SIG-M5 treated with dmso at 0.1 percent for 504 hours (cell line): ENCODE measurements around the gene MLLT11.
"Not testable (repeated sequence)": the region's sequence is repeated elsewhere in the genome, so short reads cannot be mapped to it uniquely, and the experiment has no call there.

Experiments
- DNase-seq: peaks from one replicate; lab custom pipeline; 2025; ENCODE audit not compliant: unreplicated experiment; lab: John Stamatoyannopoulos, UW

Gene MLLT11

DNA sequence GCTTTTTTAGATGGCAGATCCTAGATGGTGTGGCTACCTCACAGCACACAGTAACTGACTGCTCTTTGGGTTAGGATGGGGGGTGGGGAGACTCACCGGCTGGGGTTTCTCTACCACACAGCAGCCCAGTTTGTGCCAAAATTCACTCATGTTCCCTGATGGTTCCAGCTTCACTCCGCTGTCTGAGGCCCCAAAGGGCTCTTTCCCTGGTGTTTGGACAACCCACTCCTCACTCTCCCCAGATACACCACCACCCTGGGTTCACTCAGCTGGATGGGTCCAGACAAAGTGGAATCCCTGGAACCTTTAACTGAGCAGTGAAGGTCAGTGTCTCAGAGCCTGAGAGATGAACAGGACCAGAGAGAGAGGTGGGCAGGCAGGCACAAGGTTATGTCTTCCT is 4.6 kb upstream of the MLLT11 start:
- no peak for DNase-seq

DNA sequence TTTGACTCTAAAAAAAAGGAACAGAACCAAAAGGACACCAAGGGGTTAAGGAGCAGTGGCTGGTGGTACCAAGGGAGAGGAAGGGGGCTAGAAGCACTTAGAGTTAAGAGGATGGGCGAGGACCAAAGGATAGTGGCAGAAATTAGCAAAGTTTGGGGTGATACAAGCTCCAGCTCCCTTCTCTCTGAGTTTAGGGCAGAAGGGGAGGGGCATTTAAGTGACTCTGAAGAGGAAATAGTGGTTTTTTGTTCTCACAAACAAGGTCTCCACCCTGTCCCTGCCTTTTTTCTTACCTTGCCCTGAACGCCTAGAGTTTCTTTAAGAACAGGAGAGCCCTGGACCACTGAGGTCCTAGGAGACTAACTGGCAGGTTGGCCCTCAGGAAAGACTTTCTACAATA is 4.0 kb upstream of the MLLT11 start:
- peak; percentile 58 for DNase-seq

DNA sequence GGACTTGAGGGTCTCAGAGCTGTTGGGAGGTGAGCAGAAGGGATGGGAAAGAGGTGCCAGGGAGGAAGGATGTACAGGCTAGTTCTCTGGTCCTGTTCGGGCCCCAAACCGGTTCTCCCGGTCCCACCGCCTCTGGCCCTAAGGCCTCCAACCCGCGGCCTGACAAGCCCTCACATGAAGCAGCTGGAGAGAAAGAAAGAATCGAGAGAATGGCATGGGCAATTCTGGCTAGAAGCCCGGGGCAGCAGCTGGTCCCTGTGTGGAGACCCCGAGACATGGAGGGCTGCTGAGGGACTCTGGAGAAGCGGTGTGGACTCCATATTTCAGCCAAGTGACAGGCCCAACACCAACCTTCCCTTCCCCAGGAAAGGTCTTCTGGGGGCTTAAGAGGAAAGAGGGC is 1.5 kb upstream of the MLLT11 start:
- DNase-seq, result peak; percentile 76

DNA sequence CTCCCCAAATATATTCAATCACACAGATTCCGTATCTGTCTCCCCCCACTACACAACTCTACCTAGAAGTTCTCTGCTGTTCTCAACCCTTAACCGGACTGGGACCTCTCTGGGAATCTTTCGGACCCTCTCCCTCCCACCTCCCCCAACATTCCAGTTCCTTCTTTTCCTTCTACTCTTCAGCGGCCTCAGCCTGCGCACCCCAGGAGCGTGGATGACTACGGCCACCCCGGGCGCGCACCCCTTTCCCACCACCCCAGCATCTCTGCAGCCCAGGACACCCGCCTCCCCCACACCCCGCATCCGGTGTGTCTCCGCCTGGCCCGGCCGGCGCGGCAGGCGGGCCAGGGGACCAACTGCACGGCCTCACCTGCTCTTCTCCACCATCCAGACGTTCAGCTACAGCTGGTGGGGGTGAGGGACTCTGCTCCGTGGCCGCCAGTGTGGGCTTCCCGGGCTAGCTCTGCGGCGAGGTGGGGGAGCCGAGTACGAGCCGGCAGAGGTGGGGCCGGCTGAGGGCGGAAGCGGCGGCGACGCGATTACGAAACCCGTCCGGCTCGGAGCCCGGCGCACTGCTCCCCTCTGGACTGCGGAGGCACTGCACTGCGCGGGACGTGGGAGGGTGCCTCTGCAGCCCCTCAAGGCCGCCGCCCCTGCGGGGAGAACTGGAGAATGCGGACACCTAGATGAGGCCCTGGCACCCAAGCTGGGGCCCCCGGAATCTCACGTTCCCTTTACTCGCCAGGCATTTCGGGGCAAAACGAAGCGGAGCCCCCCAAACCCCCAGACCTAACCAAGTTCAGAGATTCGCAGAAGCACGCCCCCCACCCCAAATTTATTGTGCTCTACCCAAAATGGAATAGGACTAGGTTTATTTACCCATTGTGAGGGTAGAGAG is 839 bp upstream of the MLLT11 start, which contains the start of gene CDC42SE1:
Gene CDC42SE1, minus strand, starts transcription at position 514 of the 898 bp plus-strand sequence. CDS start 3,892 bp downstream, outside the sequence.
- peak; percentile 94 for DNase-seq

DNA sequence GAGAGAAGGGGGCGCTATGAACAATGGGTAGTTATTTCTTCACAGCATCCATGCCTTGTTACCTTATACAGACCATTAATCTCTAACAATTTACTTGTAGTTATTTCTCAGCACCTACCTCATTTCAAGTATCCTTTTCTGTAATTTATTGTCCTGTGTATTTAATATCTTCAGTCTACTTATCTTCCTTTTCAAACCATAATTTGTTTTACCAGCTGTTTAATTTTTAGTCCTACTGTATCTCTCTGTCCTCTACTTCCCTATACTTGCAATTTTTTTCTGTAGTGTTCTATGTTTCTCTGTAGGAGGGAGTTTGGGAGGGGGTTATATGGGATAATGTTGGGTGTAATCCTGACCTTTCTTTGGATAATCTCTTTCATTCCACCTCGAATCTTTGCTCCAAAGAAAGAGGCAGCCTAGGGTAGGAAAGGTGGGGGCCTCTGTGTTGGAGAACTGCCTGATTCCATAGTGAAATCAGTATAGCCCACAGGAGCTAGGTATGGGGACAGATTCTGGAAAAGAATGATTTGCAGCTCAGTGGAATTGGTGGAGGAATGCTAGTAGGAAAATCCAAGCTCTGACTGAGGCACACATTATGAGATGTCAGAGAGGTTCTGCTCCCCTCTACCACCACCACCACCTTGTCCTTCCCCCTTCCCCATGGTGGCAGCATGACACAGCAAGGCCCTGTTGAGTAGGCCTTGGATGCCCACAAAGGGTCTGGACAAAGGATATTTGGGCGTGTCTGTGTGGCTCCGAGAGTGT is 642 bp downstream of the MLLT11 start:
- DNase-seq, result no peak

DNA sequence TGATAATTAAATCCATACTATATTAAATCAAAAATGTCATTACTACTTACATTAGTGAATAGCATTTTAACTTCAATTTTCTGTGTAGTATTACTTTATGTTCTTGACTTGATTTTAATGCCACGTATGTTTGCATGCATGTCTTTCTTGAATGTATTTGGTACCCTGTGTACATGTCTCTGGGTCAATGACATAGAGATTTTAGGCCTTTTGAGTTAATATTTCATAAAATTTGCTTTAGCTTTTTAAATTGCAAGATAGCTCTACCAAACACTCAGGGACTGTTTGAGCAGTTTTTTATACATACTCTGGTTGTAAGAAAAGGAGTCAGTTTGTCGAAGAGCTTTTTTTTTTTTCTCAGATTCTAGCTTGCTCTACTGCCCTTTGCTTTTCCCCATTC is 1.5 kb downstream of the MLLT11 start:
- no peak for DNase-seq

DNA sequence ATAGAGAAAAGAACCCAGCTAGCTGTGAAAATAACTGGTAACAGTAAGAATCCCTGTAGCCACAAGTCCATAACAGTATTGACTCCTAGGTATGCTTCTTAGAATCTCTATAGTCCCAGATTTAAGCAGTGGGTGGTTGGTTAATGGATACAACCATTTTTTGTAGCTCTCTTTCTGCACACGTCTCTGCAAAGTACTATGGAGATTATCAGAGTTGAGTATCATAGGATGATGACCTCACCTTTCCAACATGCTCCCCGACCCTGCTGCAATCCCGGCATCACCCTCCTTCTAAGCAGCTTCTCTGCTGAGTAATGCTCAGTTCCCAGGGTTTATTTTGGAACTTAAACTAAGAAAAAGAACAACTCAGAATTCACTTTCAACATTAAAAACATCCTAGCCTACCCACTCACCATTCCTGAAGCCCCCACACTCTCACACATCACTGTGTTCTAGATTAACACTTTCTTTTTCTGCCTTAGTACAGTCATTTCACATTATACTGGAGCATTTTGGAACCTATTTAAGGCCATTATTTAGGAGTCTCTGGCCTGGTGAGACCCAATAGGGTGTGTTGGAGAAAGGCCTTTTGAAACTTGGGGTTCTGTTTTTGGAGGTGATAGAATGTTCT is 2.7 kb downstream of the MLLT11 start:
- DNase-seq, result no peak

DNA sequence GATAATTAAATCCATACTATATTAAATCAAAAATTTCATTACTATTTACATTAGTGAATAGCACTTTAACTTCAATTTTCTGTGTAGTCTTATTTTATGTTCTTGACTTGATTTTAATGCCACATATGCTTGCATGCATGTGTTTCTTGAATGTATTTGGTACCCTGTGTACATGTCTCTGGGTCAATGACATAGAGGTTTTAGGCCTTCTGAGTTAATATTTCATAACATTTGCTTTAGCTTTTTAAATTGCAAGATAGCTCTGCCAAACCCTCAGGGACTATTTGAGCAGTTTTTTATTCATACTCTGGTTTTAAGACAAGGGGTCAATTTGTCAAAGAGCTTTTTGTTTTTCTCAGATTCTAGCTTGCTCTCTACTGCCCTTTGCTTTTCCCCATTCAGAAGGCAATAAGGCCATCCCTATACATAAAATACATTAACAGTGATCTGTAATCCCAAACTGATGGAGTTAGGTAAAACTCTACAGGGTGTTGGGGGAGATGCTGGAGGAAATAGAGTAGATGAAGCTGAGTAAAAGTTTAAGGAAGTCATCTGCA is 5.0 kb downstream of the MLLT11 start:
- DNase-seq, result no peak

DNA sequence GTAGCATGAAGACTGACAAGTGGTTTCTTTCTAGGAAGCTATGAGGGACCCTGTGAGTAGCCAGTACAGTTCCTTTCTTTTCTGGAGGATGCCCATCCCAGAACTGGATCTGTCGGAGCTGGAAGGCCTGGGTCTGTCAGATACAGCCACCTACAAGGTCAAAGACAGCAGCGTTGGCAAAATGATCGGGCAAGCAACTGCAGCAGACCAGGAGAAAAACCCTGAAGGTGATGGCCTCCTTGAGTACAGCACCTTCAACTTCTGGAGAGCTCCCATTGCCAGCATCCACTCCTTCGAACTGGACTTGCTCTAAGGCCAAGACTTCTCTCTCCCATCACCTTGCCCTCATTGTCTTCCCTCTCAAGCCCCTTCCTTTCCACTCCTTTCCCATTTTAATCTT is 7.0 kb downstream of the MLLT11 start:
- no peak for DNase-seq

DNA sequence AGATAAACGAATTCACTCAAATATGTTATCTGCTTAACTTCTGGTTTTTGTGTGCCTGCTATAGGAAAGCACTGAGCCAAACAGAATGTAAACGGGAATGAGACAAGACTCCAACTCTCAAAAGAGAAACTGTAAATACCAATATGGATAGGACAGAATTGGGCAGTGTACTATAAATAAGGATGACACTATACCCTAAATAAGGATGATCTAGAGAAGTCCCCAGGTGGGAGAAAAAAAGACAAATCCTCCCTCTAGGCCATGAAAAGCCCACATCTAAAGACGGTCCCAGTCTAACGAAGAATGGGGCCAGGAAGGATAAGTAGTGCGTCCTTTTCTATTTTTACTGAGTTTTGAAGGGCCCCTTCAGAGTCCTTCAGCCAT is 8.9 kb downstream of the MLLT11 start:
- DNase-seq, result no peak

DNA sequence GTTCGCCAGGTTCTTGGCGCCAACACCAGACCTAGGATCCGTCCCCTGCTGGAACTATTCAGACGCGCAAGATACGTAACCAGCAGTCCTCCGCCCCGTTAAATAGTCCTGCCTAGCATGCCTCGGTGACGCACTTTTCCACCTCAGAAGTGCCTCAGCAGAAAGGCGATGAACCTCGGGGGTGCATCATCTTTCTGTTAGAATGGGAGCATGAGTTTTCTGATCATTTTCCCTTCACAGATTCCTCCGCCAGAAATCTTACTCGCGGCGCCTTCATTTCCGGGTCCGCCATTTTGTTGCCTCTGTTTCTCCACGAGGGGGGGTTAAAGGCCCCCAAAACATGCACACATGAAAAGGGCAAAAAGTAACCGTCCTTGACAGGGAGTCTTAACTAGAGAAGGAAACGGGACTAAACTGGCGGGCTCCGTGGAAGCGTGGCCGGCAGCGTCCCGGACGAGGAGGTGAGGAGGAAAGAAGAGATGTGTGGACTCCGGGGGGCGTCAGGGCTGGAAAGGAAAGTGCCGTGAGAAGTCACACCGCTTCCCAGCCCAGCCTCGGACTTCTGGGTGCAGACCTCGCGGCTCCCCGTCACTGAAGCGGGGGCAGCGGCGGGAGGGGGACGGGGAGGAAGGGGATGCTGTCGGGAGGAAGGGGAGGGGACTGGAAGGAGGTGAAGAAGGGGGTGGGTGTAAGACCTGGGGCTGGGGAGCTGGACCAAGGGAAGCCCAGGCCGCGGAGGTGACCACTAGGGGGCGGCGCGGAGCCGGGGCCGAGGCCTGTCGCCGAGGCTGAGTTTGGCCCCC is 10.5 kb downstream of the MLLT11 start, which contains the start of gene GABPB2:
Gene GABPB2, plus strand, starts transcription at position 288 of the 803 bp plus-strand sequence. CDS start 17,429 bp downstream, outside the sequence.
- peak; percentile 97 for DNase-seq

DNA sequence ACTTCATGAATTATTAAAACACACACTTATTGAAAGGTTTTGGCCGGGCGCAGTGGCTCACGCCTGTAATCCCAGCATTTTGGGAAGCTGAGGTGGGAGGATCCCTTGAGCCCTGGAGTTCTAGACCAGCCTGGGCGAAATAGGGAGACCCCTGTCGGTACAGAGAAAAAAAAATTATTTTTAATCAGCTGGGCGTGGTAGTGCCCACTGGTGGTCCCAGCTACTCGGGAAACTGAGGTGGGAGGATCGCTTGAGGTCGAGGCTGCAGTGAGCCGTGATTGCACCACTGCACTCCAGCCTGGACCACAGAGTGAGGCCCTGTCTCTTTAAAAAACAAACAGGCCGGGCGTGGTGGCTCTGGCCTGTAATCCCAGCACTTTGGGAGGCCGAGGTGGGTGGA is 12.0 kb downstream of the MLLT11 start:
- no peak for DNase-seq

DNA sequence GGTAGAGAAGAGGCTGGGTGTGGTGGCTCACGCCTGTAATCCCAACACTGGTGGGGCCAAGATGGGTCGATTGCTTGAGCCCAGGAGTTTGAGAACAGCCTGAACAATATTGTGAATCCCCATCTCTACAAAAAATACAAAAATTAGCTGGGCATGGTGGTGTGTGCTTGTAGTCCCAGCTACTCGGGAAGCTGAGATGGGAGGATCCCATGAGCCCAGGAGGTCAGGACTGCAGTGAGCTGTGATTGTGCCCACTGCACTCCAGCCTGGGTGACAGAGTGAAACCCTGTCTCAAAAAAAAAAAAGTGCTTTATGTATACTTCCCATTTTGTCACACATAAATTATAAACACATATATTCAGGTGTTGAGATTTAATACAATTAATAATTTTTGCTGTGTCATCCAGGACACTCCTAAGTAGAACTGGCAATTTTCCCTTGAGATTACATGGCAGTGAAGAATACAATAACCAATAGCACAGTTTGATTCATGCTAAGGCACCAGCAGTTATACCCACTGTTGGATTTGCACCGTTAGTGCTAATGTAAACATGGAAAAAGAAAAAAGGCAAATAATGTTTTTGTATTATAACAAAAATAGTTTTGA is 25.9 kb downstream of the MLLT11 start:
- no peak for DNase-seq

DNA sequence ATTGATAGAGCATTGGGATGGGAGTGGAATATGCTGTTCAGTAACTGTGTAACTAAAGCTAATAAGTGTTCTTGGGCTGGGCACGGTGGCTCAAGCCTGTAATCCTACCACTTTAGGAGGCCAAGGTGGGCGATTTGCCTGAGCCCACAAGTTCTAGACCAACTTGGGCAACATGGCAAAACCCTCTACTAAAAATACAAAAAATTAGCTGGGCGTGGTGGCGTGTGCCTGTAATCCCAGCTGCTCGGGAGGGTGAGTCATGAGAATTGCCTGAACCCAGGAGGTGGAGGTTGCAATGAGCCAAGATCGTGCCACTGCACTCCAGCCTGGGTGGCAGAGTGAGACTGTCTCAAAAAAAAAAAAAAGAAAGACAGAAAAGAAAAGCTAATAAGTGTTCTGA is 37.2 kb downstream of the MLLT11 start:
- not testable (repeated sequence) for DNase-seq

DNA sequence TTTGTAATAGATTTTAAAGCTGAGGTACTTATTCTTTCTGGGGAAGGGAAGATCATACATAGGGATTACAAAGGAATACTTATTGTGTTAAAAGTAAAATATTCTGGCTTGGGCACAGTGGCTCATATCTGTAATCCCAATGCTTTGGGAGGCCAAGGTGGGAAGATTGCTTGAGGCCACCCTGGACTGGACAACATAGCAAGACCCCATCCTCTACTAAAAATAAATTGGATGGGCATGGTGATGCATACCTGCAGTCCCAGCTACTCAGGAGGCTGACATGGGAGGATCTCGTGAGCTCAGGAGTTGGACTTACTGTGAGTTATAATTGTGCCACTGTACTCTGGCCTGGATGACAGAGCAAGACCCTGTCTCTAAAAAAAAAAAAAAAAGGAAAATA is 37.9 kb downstream of the MLLT11 start:
- no peak for DNase-seq

DNA sequence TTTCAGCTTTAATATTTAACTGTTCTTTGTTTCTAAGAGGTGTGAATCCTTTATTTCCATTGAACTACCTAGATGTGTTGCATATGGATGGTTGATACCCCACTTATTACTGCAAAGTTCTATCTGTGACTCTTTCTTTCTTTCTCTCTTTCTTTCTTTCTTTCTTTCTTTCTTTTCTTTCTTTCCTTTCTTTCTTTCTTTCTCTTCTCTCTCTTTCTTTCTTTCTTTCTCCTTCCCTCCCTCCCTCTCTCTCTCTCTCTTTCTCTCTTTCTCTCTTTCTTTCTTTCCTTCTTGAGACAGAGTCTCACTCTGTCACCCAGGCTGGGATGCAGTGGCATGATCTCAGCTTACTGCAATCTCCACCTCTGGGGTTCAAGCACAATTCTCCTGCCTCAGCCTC is 44.4 kb downstream of the MLLT11 start:
- no peak for DNase-seq

DNA sequence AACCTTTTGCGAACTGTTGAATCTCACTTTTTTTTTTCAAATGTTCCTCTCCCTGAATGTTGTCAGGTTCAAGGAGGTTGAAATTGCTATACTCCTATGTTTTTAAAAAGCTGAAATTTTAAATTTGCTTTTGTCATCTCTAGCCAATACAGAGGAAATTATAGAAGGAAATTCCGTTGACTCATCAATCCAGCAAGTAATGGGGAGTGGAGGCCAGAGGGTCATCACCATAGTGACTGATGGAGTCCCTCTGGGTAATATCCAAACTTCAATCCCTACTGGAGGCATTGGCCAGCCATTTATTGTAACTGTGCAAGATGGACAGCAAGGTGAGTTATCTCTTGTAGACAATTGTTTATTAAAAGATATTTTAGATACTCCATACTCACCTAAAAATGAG is 46.7 kb downstream of the MLLT11 start:
- no peak for DNase-seq

DNA sequence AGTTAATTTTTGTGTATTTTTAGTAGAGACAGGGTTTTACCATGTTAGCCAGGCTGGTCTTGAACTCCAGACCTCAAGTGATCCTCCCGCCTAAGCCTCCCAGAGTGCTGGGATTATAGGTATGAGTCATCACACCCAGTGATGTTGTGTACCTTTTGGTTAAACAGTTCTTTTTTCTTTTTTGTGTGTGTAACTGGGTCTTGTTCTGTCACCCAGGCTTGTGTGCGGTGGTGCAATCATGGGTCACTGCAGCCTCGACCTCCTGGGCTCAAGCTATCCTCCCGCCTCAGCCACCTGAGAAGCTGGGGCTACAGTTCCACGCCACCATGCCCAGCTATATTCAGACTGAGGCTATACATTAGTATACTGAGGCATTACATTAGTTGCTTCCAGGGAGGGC is 48.1 kb downstream of the MLLT11 start:
- DNase-seq, result no peak

DNA sequence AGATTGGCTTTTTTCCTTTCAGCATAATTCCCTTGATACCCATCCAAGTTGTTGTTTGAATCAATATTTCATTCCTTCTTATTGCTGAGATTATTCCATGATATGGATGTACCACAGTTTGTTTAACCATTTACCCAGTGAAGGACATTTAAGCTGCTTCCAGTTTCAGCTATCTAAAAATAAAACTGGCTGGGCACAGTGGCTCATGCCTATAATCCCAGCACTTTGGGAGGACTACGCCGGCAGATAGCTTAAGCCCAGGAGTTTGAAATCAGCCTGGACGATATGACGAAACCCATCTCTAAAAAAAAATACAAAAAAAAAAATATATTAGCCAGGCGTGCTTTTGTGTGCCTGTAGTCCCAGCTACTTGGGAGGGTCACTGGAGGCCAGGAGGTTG is 53.7 kb downstream of the MLLT11 start:
- no peak for DNase-seq
